Measurements from ENCODE around the gene DNAH5.
"Not testable (repeated sequence)": the region's sequence is repeated elsewhere in the genome, so short reads cannot be mapped to it uniquely, and the experiment has no call there.

Gene DNAH5

DNA sequence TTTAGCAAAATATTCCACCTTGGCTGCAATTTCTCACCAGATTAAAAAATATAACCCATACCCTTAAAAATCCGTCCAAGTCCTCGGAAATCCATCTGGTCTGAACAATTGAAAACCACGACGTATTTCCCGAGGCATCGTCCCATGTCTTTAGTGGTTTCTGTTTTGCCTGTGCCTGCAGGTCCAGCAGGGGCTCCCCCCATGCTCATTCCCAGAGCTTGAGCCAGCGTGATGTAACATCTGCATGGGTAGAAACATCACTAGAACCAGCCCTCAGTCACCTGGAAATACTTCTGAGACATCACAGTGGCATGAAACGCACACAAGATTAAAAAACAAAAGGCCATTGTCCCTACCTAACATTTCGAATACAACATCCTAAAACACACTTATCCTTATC, 114.0 kb downstream of the DNAH5 start:
- H3K9me3 Mint-ChIP-seq = peaks cover 15% of the 10 kb centered on the region
- no peak for ATAC-seq
- H3K27me3 Mint-ChIP-seq = no peaks in the 10 kb centered on the region
- no peaks in the 10 kb centered on the region for H3K4me1 Mint-ChIP-seq
- no peak overlapping the region for H3K4me3 Mint-ChIP-seq
- no peaks in the 10 kb centered on the region for H3K36me3 Mint-ChIP-seq
- H3K27ac Mint-ChIP-seq = no peak overlapping the region

DNA sequence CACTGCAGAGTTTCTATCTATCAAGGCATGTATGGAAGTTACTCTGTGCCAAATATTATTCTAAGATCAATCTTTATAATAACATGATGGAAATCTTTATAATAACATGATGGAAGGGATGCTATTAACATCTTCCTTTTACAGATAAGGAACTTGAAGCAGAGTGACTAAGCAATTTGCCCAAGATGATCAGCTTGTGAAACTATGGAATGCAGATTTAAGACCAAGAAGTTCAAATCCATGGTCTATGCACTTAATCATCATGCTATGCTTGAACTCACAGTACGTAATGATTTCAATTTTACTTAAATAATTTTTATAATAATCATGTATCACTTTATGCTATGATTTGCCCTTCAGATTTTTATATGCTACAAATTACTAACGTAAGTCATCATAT, 123.1 kb downstream of the DNAH5 start:
- Mint-ChIP-seq H3K4me3 (no peak overlapping the region), H3K9me3 (peaks cover 2% of the 10 kb centered on the region), H3K27ac (no peak overlapping the region), H3K36me3 (no peaks in the 10 kb centered on the region), H3K4me1 (no peaks in the 10 kb centered on the region), H3K27me3 (no peaks in the 10 kb centered on the region)
- no peak for ATAC-seq

DNA sequence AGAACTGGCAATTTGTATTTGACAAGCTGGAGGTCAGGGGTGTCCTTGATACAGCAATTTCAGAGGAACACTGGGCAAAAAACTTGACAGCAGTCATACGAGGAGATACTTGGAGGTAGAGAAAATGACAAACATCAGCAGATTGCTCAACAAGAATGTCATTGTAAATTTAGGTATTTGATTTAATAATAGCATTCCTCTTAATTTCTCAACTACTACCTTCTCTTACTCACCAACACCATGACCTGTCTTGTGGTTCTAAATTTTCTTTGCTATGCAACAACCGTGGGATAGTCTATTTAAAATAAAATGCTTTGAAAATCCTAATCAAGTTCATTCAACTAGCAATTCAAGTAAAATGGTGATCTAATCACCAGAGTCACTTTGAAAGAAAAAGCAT, 128.4 kb downstream of the DNAH5 start:
- no peaks in the 10 kb centered on the region for H3K9me3 Mint-ChIP-seq
- no peak for ATAC-seq
- H3K4me3 Mint-ChIP-seq = no peak overlapping the region
- H3K27me3 Mint-ChIP-seq = no peaks in the 10 kb centered on the region
- H3K36me3 Mint-ChIP-seq = no peaks in the 10 kb centered on the region
- no peaks in the 10 kb centered on the region for H3K4me1 Mint-ChIP-seq
- no peak overlapping the region for H3K27ac Mint-ChIP-seq

DNA sequence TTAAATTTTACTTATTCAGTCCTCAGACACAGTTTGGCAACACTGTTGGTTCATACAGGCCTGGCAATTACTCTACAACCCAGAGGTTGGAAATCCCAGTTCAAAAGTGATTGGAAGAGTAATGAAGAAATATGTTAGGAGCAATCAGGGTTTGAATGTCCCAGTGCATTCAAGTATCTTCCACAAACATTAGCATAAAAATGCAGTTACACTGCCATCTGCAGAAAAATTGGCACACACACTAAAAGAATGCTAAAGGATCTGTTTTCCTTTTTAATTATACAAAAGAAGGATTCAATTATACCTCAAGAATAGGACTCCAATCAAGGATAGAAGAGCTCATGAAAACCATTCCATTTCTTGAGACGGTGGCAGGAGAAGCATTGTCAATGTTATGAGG, 130.2 kb downstream of the DNAH5 start:
- Mint-ChIP-seq H3K27me3 (no peaks in the 10 kb centered on the region), H3K9me3 (peaks cover 7% of the 10 kb centered on the region), H3K27ac (no peak overlapping the region), H3K4me3 (no peak overlapping the region), H3K4me1 (no peaks in the 10 kb centered on the region), H3K36me3 (no peaks in the 10 kb centered on the region)
- no peak for ATAC-seq

DNA sequence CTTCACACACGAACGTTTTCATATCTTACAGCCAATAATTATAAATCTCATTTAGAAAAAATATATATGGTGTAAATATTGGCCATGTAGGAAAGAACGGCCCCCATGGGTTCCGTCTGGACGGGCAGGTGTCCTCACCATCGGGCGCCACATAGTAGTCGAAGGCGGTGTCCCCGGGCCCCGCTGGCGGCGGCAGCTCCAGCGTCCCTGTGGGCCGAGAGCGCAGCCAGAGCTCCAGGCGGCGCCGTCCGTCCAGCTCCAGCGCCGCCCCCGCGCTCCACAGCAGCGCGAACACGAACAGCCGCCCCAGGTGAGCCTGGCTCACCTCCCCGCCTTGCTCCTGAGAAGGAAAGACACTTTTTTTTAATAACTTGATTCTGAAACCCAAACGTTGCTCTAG, 134.6 kb downstream of the DNAH5 start:
- H3K9me3 Mint-ChIP-seq = peaks cover 7% of the 10 kb centered on the region
- H3K4me3 Mint-ChIP-seq = no peak overlapping the region
- no peaks in the 10 kb centered on the region for H3K4me1 Mint-ChIP-seq
- H3K27me3 Mint-ChIP-seq = no peaks in the 10 kb centered on the region
- no peaks in the 10 kb centered on the region for H3K36me3 Mint-ChIP-seq
- no peak for ATAC-seq
- no peak overlapping the region for H3K27ac Mint-ChIP-seq

DNA sequence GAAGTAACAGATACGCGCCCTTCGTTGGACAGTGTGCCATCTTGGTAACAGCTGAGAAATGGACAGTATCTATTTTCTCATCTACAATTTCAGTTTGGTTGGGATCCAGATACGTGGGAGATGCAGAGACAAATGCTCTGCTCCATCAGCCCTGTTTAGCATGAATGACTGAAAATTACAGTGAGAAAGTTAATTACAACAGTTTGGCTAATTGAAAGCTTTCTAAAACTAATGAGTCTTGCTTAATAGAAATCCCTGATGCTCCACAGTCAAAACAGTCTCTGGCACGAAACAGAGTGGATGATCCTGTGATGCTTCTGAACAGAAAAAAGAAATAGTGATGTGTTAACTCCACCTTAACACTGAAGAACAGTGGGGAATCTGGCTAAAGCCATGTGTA, 140.2 kb downstream of the DNAH5 start:
- Mint-ChIP-seq H3K4me1 (no peaks in the 10 kb centered on the region), H3K36me3 (no peaks in the 10 kb centered on the region), H3K9me3 (peaks cover 3% of the 10 kb centered on the region), H3K27me3 (no peaks in the 10 kb centered on the region), H3K4me3 (no peak overlapping the region), H3K27ac (no peak overlapping the region)
- ATAC-seq = no peak

DNA sequence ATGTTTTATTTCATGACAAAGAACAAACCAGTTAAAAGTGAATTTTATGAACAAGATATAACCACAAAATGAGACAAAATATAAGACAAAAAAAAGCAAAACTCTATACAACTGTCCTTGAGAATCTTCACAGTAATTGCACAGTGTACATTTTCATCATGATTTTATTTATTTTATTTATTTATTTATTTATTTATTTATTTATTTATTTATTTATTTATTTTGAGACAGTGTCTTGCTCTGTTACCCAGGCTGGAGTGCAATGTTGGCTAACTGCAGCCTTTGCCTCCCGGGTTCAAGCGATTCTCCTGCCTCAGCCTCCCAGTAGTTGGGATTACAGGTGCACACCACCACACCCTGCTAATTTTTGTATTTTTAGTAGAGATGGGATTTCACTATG, 145.9 kb downstream of the DNAH5 start:
- H3K9me3 Mint-ChIP-seq = peaks cover 13% of the 10 kb centered on the region
- not testable (repeated sequence) for H3K27ac Mint-ChIP-seq, H3K4me1 Mint-ChIP-seq, H3K4me3 Mint-ChIP-seq, H3K27me3 Mint-ChIP-seq, H3K36me3 Mint-ChIP-seq, ATAC-seq

DNA sequence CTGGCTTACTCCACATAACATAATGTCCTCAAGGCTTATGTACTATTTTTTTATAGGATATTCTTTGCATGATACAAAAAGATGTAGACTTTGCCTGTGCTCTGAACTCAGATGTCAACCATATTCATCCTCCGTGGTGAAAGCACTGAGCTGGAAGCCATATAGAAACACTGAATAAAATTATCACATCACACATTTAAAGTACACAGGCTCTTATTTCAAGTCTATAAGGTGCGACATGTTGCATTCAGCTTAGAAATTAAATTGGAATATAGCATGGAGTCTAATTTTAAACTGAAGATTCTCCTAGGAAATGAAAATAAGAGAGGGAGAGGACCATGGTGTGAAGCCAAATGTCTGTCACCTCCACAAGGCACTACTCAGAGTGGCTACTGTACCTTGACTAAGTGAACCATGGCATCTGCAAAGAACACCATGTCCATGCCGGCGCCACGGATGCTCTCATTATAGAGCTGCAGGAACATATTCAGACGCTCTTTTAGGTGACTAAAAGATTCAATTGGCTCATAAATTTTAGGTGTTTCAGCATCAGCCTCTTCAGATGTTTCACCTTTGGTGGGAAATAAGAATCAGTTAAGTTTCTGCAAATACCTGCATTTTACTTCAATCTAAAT, 158.6 kb downstream of the DNAH5 start:
- H3K9me3 Mint-ChIP-seq = peaks cover 6% of the 10 kb centered on the region
- H3K4me3 Mint-ChIP-seq = no peak overlapping the region
- no peaks in the 10 kb centered on the region for H3K4me1 Mint-ChIP-seq
- no peak overlapping the region for H3K27ac Mint-ChIP-seq
- no peaks in the 10 kb centered on the region for H3K36me3 Mint-ChIP-seq
- ATAC-seq = no peak
- no peaks in the 10 kb centered on the region for H3K27me3 Mint-ChIP-seq

DNA sequence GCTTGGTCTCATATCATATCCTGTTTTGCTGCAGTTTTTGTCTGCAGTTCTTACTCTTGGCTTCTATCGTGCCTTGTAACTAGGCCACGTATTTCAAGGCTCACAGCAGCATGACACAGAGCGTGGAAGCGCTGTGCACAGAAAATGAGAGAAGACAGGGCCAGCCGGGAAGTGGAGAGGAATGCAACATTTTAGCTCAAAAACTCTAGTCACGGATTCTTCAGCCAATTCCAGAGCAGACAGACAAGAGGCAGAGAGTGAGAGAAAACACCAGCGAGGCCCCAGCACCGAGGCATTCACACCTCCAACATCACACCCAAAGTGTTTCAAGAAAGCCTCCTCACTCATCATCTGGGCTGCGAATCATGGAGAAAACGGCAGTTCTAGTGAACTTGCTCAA, 160.8 kb downstream of the DNAH5 start:
- Mint-ChIP-seq H3K36me3 (no peaks in the 10 kb centered on the region), H3K9me3 (no peaks in the 10 kb centered on the region), H3K27me3 (no peaks in the 10 kb centered on the region), H3K4me3 (no peak overlapping the region), H3K4me1 (no peaks in the 10 kb centered on the region), H3K27ac (no peak overlapping the region)
- ATAC-seq = no peak

DNA sequence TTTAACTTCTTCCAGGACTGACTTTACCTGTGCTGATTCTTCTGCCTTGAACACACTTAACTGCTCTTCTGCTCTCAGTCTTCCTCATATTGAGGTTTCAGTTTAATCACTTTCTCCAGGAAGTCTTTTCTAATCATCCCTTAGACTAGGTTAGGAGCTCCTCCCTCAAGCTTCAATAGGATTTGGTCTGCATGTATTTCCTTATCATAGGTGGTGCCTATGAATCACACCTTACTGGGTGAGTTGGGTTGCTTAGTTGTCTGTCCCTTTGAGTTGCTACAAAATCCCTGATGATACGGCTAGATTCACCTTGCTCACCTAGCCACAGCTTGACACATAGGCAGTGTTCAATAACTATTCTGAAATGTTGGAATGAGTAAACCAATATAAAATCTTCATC, 164.4 kb downstream of the DNAH5 start:
- Mint-ChIP-seq H3K4me1 (no peaks in the 10 kb centered on the region), H3K36me3 (no peaks in the 10 kb centered on the region), H3K27ac (no peak overlapping the region), H3K9me3 (no peaks in the 10 kb centered on the region), H3K4me3 (no peak overlapping the region), H3K27me3 (no peaks in the 10 kb centered on the region)
- no peak for ATAC-seq

DNA sequence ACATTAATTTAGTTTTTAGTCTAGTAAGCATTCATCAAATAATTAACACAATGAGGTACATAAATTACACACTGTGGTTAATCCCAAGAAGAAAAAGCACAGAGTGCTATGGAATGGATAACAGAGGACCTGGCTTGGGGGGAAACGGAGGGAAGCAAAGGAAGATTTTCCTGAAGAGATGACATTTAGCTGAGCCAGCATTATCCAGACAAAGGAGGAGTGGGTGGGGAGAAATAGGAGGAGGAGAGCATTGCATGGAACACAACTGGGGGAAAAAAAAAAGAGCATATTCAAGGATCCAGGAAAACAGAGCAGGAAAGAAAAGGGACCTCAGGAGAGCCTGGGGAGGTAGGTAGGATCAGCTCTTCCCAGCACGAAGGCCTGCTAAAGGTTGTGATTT, 170.8 kb downstream of the DNAH5 start:
- H3K36me3 Mint-ChIP-seq = no peaks in the 10 kb centered on the region
- no peak overlapping the region for H3K27ac Mint-ChIP-seq
- H3K4me1 Mint-ChIP-seq = no peaks in the 10 kb centered on the region
- no peak for ATAC-seq
- no peak overlapping the region for H3K4me3 Mint-ChIP-seq
- H3K27me3 Mint-ChIP-seq = no peaks in the 10 kb centered on the region
- H3K9me3 Mint-ChIP-seq = peaks cover 2% of the 10 kb centered on the region

DNA sequence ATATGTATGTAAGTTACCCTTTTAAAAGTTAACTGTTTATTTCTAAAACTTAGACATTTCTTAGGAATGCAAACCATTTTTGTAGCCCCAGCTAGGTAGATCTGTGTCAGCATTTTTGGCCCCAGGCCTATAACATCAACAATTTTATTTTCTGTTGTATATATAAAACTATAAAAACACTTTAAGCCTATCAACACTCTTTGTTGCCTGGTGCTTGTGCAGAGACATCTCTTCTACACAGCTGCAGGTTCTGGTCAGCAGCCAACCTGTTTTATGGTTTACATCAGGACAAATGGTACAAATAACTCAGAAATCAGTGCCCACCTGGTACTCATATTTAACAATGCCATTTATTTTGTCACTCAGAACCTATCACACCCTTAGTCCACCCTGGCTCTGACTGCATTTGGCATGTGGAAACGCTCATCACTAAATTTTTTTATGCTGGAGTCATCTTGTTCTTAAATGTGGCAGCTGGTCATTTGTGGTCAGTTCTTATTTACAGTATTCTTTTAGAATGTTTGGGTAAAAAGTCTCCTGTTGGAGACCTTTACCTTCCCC, 173.4 kb downstream of the DNAH5 start:
- H3K9me3 Mint-ChIP-seq = peaks cover 2% of the 10 kb centered on the region
- H3K27ac Mint-ChIP-seq = no peak overlapping the region
- no peaks in the 10 kb centered on the region for H3K36me3 Mint-ChIP-seq
- ATAC-seq = no peak
- no peaks in the 10 kb centered on the region for H3K4me1 Mint-ChIP-seq
- H3K27me3 Mint-ChIP-seq = no peaks in the 10 kb centered on the region
- H3K4me3 Mint-ChIP-seq = no peak overlapping the region

DNA sequence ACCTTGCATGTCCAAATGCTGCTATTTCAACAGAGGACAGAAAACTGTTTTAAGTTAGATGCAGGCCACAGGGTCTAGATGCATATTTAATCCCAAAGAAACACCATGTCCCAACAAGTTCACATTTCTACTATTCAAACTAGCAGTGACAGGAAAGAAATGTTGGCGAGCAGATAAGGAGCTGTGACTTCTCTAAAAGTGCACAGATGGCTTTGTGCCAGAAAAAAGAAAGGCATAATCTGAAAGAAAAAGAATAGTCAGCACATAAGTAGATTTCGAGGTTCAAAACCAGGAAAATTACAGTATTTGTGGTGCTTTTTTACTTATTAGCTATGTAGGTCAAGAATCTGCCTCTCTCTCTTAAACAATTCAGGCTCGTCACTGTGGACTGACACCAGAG, 178.3 kb downstream of the DNAH5 start:
- Mint-ChIP-seq H3K9me3 (no peaks in the 10 kb centered on the region), H3K4me3 (no peak overlapping the region), H3K27ac (no peak overlapping the region), H3K27me3 (no peaks in the 10 kb centered on the region), H3K36me3 (no peaks in the 10 kb centered on the region), H3K4me1 (no peaks in the 10 kb centered on the region)
- no peak for ATAC-seq

DNA sequence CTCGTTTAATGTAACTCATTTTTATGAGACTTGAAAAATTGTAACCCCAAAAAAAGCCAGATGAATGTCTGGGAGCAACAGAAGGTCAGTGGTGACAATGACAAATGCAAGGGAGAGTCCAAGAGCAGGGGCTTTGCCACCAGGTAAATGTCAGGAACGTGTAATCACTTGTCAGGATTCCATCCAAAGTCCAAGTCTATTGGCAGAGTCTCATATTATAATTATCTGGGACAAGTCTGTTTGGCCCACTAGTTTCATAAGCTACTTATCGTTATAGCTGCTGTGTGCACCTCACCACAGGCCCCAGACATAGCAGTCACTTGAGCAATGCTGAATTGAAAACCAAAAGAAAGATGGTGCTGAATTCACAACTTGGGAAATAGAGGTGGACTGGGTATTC, 180.8 kb downstream of the DNAH5 start:
- H3K9me3 Mint-ChIP-seq = no peaks in the 10 kb centered on the region
- no peaks in the 10 kb centered on the region for H3K36me3 Mint-ChIP-seq
- no peak overlapping the region for H3K27ac Mint-ChIP-seq
- H3K27me3 Mint-ChIP-seq = no peaks in the 10 kb centered on the region
- H3K4me3 Mint-ChIP-seq = no peak overlapping the region
- H3K4me1 Mint-ChIP-seq = no peaks in the 10 kb centered on the region
- no peak for ATAC-seq

DNA sequence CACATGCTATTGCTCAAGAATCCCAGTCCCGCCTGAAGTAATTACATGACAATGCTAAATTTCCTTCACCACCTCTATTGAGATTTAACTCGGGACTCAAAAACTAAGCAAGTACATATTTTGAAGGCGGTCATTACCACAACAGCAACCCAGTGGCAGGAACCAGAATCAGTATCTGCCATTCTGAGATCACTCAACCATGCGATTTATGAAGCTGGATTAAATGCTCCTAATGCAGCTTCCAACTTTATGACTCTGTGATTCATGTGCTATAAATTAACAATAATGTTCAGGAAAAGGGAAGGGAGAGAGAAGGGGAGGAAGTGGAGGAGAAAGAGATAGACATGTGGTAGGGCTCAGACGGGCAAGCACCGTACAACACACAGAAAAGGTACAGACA, 194.7 kb downstream of the DNAH5 start:
- ATAC-seq = no peak
- no peaks in the 10 kb centered on the region for H3K4me1 Mint-ChIP-seq
- no peaks in the 10 kb centered on the region for H3K36me3 Mint-ChIP-seq
- no peak overlapping the region for H3K27ac Mint-ChIP-seq
- H3K4me3 Mint-ChIP-seq = no peak overlapping the region
- H3K27me3 Mint-ChIP-seq = no peaks in the 10 kb centered on the region
- H3K9me3 Mint-ChIP-seq = no peaks in the 10 kb centered on the region

DNA sequence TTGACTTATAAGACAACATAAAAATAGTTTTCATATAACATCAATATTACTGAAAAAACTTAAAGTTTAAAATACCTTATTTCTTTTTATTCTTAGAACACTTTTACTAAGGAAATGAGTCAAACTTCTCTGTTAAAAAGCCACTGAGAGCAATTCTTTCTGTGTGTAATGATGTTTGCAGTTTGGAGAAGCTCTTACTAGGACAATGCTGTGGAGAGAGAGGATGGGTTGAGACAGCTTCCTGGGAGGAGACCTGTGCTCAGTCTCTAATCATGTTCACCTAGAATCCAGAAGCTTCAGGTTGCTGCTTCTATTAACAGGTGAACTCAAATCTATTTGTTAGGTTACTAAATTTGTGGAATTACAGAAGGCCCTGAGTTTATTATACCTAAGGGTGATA, 198.5 kb downstream of the DNAH5 start:
- H3K4me1 Mint-ChIP-seq = no peaks in the 10 kb centered on the region
- H3K36me3 Mint-ChIP-seq = no peaks in the 10 kb centered on the region
- no peak overlapping the region for H3K27ac Mint-ChIP-seq
- H3K4me3 Mint-ChIP-seq = no peak overlapping the region
- H3K27me3 Mint-ChIP-seq = no peaks in the 10 kb centered on the region
- no peaks in the 10 kb centered on the region for H3K9me3 Mint-ChIP-seq
- no peak for ATAC-seq

DNA sequence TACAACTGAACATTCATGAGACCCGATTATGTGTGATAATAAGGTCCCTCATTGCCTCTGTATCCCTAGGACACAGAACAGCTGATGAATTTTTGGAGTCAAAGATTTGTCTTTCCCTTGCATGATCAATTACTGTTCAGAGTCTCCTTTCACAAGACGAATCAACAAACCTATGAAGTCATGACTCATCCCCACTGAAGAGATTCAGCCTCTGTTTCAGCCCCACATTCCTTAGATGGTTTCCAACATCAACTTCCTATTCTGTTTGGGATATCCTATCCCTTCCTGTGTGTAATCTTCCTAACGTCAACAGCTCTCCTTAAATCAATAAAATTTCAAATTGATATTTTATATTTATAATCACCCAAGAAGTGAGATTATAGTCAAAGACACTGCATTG, 199.0 kb downstream of the DNAH5 start:
- Mint-ChIP-seq H3K36me3 (no peaks in the 10 kb centered on the region), H3K4me1 (no peaks in the 10 kb centered on the region), H3K27me3 (no peaks in the 10 kb centered on the region), H3K9me3 (no peaks in the 10 kb centered on the region), H3K4me3 (no peak overlapping the region), H3K27ac (no peak overlapping the region)
- no peak for ATAC-seq
